HepG2 (cell line): Measurements from ENCODE around the gene AXDND1. TPM values are rescaled to one million over a fixed set of nuclear protein-coding genes. Genes with fewer than 3 reads are reported as not detected.

Experiments used
- ATAC-seq: fragments of 200-7000 bp; cut with Tn5 transposase; 3 replicates; pipeline ENCODE4 v1.9.1; 2020; ENCODE audit warnings: mild to moderate bottlenecking, moderate library complexity
- BruUV-seq: library from RNA; stranded (reverse); fragments of 400-500 nt; replicated peaks from 2 replicates; lab custom pipeline; 2021; lab: Mats Ljungman, UMichigan
- CTCF ChIA-PET: fragments of 300-600 bp; formaldehyde crosslinking; extraction: SDS; loops from one replicate; lab custom pipeline; 2021; ENCODE audit warnings: low total read pairs, inconsistent platforms, low intra/inter-chr PET ratio; lab: Yijun Ruan, JAX
- POLR2A ChIA-PET: fragments of 350-600 bp; sonication (Branson Sonifier 250); formaldehyde crosslinking; loops from one replicate; lab custom pipeline; 2020; ENCODE audit warnings: antibody characterized with exemption, inconsistent platforms; lab: Yijun Ruan, JAX
- DNase-seq: peaks from one replicate; pipeline ENCODE4 v3.0.0-alpha.2; 2015; ENCODE audit warnings: low spot score
- FAIRE-seq: peaks from 3 replicates; lab custom pipeline; 2011; peaks lifted over from hg19 to GRCh38; lab: Jason Lieb, UNC
- H2AFZ ChIP-seq: one replicate; pipeline ENCODE4 v1.6.1; 2011; ENCODE audit warnings: low read length, inconsistent platforms
- H3K27ac ChIP-seq: fragments of 300-600 bp; 3 replicates; pipeline ENCODE4 v1.8.0; 2011; ENCODE audit warnings: mixed run types, mild to moderate bottlenecking, mixed read lengths, low read length, inconsistent platforms; ENCODE audit not compliant: insufficient read depth; ENCODE audit errors: extremely low read length
- H3K27me3 ChIP-seq, 2 experiments: fragments of 200-600 bp in 1 of 2; 2 replicates in 1 of 2; 3 replicates in 1 of 2; pipeline versions ENCODE4 v1.6.0 to v1.8.0; 2011; ENCODE audit warnings: low read length in 2 of 2, mild to moderate bottlenecking in 2 of 2, moderate library complexity in 2 of 2, inconsistent platforms in 1 of 2; ENCODE audit not compliant: insufficient read depth in 2 of 2, control insufficient read depth in 1 of 2
- H3K36me3 ChIP-seq, 2 experiments: fragments of 200-600 bp in 1 of 2; replicated peaks in 1 of 2; 2 replicates in 1 of 2; 3 replicates in 1 of 2; pipeline versions ENCODE4 v1.5.1 to v1.8.0; 2011; ENCODE audit warnings: low read length in 2 of 2, inconsistent platforms in 1 of 2; ENCODE audit not compliant: insufficient read depth in 2 of 2, control insufficient read depth in 1 of 2
- H3K4me1 ChIP-seq: 2 replicates; pipeline ENCODE4 v1.5.1; 2012; ENCODE audit warnings: low read length, inconsistent platforms; ENCODE audit not compliant: insufficient read depth
- H3K4me2 ChIP-seq: 2 replicates; pipeline ENCODE4 v1.6.0; 2011; ENCODE audit warnings: low read depth, low read length, inconsistent platforms
- H3K4me3 ChIP-seq, 3 experiments: fragments of 200-600 bp in 1 of 3; sonication (generic), shearing (Covaris generic) in 1 of 3; replicated peaks in 1 of 3; 2 replicates each; pipeline ENCODE4 v1.5.1; 2011 to 2016; ENCODE audit warnings: low read length in 3 of 3, inconsistent platforms in 2 of 3, low read depth in 2 of 3, mild to moderate bottlenecking in 2 of 3, control low read depth in 1 of 3, mixed read lengths in 1 of 3; ENCODE audit not compliant: insufficient read depth in 1 of 3
- H3K79me2 ChIP-seq: one replicate; pipeline ENCODE4 v1.6.1; 2011; ENCODE audit warnings: low read length, inconsistent platforms; ENCODE audit not compliant: insufficient read depth
- H3K9ac ChIP-seq: 2 replicates; pipeline ENCODE4 v1.6.0; 2011; ENCODE audit warnings: mild to moderate bottlenecking, low read depth, low read length, inconsistent platforms; ENCODE audit not compliant: insufficient read depth
- H3K9me3 ChIP-seq: 2 replicates; pipeline ENCODE4 v1.5.1; 2012; ENCODE audit warnings: mild to moderate bottlenecking, low read length
- H4K20me1 ChIP-seq: 2 replicates; pipeline ENCODE4 v1.6.0; 2011; ENCODE audit warnings: inconsistent platforms, mild to moderate bottlenecking, low read length, moderate library complexity; ENCODE audit not compliant: insufficient read depth
- FOSL1 ChIP-seq: sonication (generic); formaldehyde crosslinking; IDR thresholded peaks from 2 replicates; pipeline ENCODE4 v1.9.0; 2021; ENCODE audit warnings: missing genetic modification reagents, borderline replicate concordance
- SMARCE1 ChIP-seq: fragments of 450-650 bp; IDR thresholded peaks from 2 replicates; pipeline ENCODE4 v1.6.1; 2017; ENCODE audit warnings: borderline replicate concordance
- YEATS2 ChIP-seq: sonication (generic); formaldehyde crosslinking; IDR thresholded peaks from 2 replicates; pipeline ENCODE4 v1.4.0; 2020; ENCODE audit warnings: missing genetic modification reagents, borderline replicate concordance
- ZFP36L2 ChIP-seq: sonication (generic); formaldehyde crosslinking; IDR thresholded peaks from 2 replicates; pipeline ENCODE4 v1.4.0; 2020; ENCODE audit warnings: missing genetic modification reagents
- ZNF224 ChIP-seq: sonication (generic); formaldehyde crosslinking; IDR thresholded peaks from 2 replicates; pipeline ENCODE4 v1.5.0; 2020; ENCODE audit warnings: mild to moderate bottlenecking, missing genetic modification reagents
- ZNF234 ChIP-seq: sonication (generic); formaldehyde crosslinking; conservative IDR thresholded peaks from 2 replicates; pipeline ENCODE4 v1.5.1; 2020; ENCODE audit warnings: mild to moderate bottlenecking, missing genetic modification reagents
- ZNF33A ChIP-seq: sonication (generic); formaldehyde crosslinking; IDR thresholded peaks from 2 replicates; pipeline ENCODE4 v1.5.1; 2020; ENCODE audit warnings: missing genetic modification reagents, mild to moderate bottlenecking, moderate library complexity, borderline replicate concordance
- WGBS: methylation state at CpG from one replicate; pipeline ENCODE4 v1.1.6; 2017; ENCODE audit warnings: low lambda C conversion rate; 5-methylcytosine and 5-hydroxymethylcytosine counted together
- in situ Hi-C: cut with HindIII; loops from 2 replicates; pipeline ENCODE4 v1.10.0; 2017; ENCODE audit warnings: low pct_unique_long_range_greater_than_20kb; ENCODE audit not compliant: extremely low pct_ligation_motif_present
- intact Hi-C: fragments of 100-400 bp; cut with micrococcal nuclease; formaldehyde crosslinking; loops from one replicate; pipeline ENCODE4 v1.10.0; 2022; ENCODE audit not compliant: unreplicated experiment
- polyA plus RNA-seq, 8 experiments: library from polyadenylated mRNA; depleted of rRNA in 3 of 8; stranded (reverse) in 7 of 8; unstranded in 1 of 8; fragments of >200 nt; fragmentation: Illumina TruSeq in 4 of 8; extraction: Trizol in 4 of 8; gene quantifications; 2 replicates each; pipeline versions ENCODE4 v1.2.1 to v1.2.3, GENCODE V29; 2011 to 2016; ENCODE audit warnings: low read depth in 4 of 8, missing spikeins in 1 of 8, mixed read lengths in 1 of 8; ENCODE audit not compliant: insufficient read depth in 1 of 8
- total RNA-seq, 5 experiments: library from RNA; depleted of rRNA; stranded (reverse); fragments of >200 nt; fragmentation: Illumina TruSeq; extraction: Trizol; gene quantifications; 2 replicates each; pipeline ENCODE4 v1.2.3, GENCODE V29; 2016; ENCODE audit warnings: low read depth in 1 of 5
- TF ChIP-seq, protein P1 (sequence below): sonication (generic); formaldehyde crosslinking; IDR thresholded peaks from 2 replicates; pipeline ENCODE4 v1.4.0; 2020; ENCODE audit warnings: mild to moderate bottlenecking, low read depth, missing genetic modification reagents
- TF ChIP-seq, protein P2 (sequence below): IDR thresholded peaks from 2 replicates; pipeline ENCODE4 v1.6.1; 2016; ENCODE audit warnings: mild to moderate bottlenecking

Gene AXDND1
- total and polyA plus RNA-seq, 2 of the 13 experiments (the other 11 are each of a cell fraction or from before 2014, with no cell fraction given), result 0.15 to 0.40 TPM

DNA sequence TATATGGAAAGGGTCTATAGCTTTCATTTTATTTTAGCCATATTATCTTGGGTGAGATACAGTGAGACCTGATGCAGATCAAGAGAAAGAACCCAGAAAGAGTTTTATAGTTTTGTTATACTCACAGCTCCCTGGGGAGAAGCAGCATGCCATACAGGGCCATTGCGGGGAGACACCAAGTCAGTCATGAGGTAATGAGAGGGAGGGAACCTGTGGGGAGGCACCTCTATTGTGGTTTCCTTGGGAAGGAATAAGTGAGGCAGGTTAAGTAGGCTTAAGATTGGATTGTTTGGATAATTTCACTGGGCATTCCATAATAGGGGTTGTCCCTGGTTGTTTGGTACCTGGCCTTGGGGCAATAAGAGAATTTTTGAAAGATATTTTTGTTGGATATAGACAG is 19.7 kb downstream of the AXDND1 start:
- H4K20me1 ChIP-seq, result no peaks in the 10 kb centered on the region
- H3K79me2 ChIP-seq, result no peaks in the 10 kb centered on the region
- peaks cover 17% of the 10 kb centered on the region for H3K4me1 ChIP-seq
- no peaks in the 10 kb centered on the region for H3K36me3 ChIP-seq
- H2AFZ ChIP-seq, result no peak overlapping the region
- CTCF ChIA-PET, result no interaction called here
- TF ChIP-seq ZFP36L2 (CRISPR knock-in tag) (no peak), YEATS2 (CRISPR knock-in tag) (no peak), ZNF234 (CRISPR knock-in tag) (no peak), FOSL1 (CRISPR knock-in tag) (no peak), ZNF33A (CRISPR knock-in tag) (no peak), SMARCE1 (no peak), ZNF224 (CRISPR knock-in tag) (no peak)
- TF ChIP-seq, protein P1, sequence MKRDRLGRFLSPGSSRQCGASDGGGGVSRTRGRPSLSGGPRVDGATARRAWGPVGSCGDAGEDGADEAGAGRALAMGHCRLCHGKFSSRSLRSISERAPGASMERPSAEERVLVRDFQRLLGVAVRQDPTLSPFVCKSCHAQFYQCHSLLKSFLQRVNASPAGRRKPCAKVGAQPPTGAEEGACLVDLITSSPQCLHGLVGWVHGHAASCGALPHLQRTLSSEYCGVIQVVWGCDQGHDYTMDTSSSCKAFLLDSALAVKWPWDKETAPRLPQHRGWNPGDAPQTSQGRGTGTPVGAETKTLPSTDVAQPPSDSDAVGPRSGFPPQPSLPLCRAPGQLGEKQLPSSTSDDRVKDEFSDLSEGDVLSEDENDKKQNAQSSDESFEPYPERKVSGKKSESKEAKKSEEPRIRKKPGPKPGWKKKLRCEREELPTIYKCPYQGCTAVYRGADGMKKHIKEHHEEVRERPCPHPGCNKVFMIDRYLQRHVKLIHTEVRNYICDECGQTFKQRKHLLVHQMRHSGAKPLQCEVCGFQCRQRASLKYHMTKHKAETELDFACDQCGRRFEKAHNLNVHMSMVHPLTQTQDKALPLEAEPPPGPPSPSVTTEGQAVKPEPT (CRISPR knock-in tag), result no peak
- TF ChIP-seq, protein P2, sequence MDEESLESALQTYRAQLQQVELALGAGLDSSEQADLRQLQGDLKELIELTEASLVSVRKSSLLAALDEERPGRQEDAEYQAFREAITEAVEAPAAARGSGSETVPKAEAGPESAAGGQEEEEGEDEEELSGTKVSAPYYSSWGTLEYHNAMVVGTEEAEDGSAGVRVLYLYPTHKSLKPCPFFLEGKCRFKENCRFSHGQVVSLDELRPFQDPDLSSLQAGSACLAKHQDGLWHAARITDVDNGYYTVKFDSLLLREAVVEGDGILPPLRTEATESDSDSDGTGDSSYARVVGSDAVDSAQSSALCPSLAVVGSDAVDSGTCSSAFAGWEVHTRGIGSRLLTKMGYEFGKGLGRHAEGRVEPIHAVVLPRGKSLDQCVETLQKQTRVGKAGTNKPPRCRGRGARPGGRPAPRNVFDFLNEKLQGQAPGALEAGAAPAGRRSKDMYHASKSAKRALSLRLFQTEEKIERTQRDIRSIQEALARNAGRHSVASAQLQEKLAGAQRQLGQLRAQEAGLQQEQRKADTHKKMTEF (CRISPR knock-in tag), result no peak
- ATAC-seq, result no peak
- no peak overlapping the region for H3K4me2 ChIP-seq
- no peak for DNase-seq
- in situ Hi-C loops (no loop called here), intact Hi-C loops (no loop called here)
- H3K27me3 ChIP-seq, result no peaks in the 10 kb centered on the region
- 100% methylated on average over 1 of the region's 1 CpG for WGBS
- POLR2A ChIA-PET, result no interaction called here
- H3K9me3 ChIP-seq, result no peaks in the 10 kb centered on the region
- BruUV-seq, result no TSS peak
- H3K27ac ChIP-seq, result no peak overlapping the region
- no peak for FAIRE-seq
- no peak overlapping the region for H3K9ac ChIP-seq
- H3K4me3 ChIP-seq, result no peak overlapping the region
